Neuron (in vitro differentiated cells): ENCODE data around the gene GNB2.

ENCODE experiments used
- H2AFZ ChIP-seq: one replicate; pipeline ENCODE4 v1.6.1; 2013; ENCODE audit warnings: low read depth, mild to moderate bottlenecking, inconsistent platforms, low read length, moderate library complexity
- H3K27me3 ChIP-seq: one replicate; pipeline ENCODE4 v1.6.1; 2013; ENCODE audit warnings: low read length; ENCODE audit not compliant: insufficient read depth
- H3K36me3 ChIP-seq: one replicate; pipeline ENCODE4 v1.6.1; 2013; ENCODE audit warnings: low read length; ENCODE audit not compliant: insufficient read depth
- H3K4me1 ChIP-seq: one replicate; pipeline ENCODE4 v1.6.1; 2013; ENCODE audit warnings: low read length; ENCODE audit not compliant: insufficient read depth
- H3K4me3 ChIP-seq: 2 replicates; pipeline ENCODE4 v1.5.1; 2013; ENCODE audit warnings: mild to moderate bottlenecking, low read length, moderate library complexity
- H3K9me3 ChIP-seq: one replicate; pipeline ENCODE4 v1.6.1; 2013; ENCODE audit warnings: low read length

The GNB2 gene

GRCh38 chr7:100671353-100672327 is 1.9 kb upstream of the GNB2 start:
- H3K4me1 ChIP-seq = peaks cover 6% of the 10 kb centered on the region
- H3K27me3 ChIP-seq = no peaks in the 10 kb centered on the region
- H3K36me3 ChIP-seq = peaks cover 1% of the 10 kb centered on the region
- no peak overlapping the region for H2AFZ ChIP-seq
- H3K4me3 ChIP-seq = no peak overlapping the region
- H3K9me3 ChIP-seq = no peaks in the 10 kb centered on the region

DNA sequence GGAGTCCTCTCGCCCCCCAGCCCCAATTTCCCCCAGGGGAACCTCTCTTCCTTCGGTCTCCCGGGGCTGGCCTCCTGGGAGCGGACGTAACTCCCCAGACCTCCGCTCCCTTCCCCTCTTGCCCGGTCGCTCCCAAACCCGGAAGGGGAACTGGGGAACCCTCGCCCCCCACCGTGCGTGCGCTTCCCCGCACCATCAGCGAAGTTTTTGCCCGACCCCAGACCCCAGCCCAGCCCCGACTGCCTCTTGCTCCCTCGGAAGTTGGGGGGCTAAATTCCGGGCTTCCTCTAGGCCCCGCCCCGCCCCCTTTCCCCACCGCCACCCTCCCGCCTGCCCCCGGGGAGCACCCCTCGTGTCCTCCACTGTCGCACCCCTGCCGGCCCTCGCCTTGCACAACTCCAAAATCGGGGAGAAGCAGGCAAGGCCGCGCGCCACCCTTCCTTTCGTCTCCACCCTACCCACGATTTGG is 436 bp downstream of the GNB2 start:
- Histone ChIP-seq H3K4me3 (peak overlapping the region; percentile 97), H3K9me3 (no peaks in the 10 kb centered on the region), H3K4me1 (peaks cover 6% of the 10 kb centered on the region), H2AFZ (peak overlapping the region; percentile 18), H3K36me3 (peaks cover 25% of the 10 kb centered on the region), H3K27me3 (no peaks in the 10 kb centered on the region)

DNA sequence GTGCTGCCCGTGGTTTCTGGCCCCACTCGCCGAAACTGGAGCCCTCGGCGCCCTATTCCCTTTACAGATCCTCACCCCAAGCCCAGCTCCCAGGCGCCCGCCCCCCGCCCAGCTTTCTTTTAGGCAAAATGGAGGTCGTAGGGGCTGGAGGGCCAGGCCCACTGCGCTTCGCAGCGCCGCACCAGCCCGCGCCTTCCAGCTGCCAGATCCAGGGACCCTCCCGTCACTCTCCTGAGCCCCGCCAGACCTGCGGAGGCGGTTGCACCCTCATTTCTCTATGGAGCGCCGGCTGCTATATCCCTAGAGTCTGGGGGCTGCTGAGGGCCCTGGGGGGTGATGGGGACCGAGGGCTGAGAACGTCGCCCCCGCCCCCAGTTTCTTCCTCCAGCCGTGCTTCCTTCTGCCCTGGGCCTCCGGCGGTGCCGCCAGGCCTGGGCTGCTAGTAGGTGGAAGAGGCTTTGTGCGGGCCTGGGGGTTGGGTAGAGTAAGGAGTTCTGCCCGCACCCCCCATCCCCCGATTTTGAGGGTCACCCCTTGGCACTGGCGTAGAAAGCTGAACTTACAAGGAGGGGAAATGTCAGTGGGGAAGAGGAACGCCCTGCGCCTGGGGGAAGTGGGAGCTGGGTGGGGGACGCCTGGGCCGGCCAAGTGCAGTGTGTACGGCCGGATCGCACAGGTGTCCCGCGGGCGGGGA is 1.0 kb downstream of the GNB2 start:
- Histone ChIP-seq H3K36me3 (peaks cover 30% of the 10 kb centered on the region), H3K4me1 (peaks cover 6% of the 10 kb centered on the region), H3K9me3 (no peaks in the 10 kb centered on the region), H3K27me3 (no peaks in the 10 kb centered on the region), H3K4me3 (peak overlapping the region; percentile 97), H2AFZ (no peak overlapping the region)

GRCh38 chr7:100675105-100675451 is 1.5 kb downstream of the GNB2 start:
- Histone ChIP-seq H2AFZ (no peak overlapping the region), H3K9me3 (no peaks in the 10 kb centered on the region), H3K4me3 (peak overlapping the region; percentile 97), H3K27me3 (no peaks in the 10 kb centered on the region), H3K4me1 (peaks cover 6% of the 10 kb centered on the region), H3K36me3 (peaks cover 35% of the 10 kb centered on the region)

DNA sequence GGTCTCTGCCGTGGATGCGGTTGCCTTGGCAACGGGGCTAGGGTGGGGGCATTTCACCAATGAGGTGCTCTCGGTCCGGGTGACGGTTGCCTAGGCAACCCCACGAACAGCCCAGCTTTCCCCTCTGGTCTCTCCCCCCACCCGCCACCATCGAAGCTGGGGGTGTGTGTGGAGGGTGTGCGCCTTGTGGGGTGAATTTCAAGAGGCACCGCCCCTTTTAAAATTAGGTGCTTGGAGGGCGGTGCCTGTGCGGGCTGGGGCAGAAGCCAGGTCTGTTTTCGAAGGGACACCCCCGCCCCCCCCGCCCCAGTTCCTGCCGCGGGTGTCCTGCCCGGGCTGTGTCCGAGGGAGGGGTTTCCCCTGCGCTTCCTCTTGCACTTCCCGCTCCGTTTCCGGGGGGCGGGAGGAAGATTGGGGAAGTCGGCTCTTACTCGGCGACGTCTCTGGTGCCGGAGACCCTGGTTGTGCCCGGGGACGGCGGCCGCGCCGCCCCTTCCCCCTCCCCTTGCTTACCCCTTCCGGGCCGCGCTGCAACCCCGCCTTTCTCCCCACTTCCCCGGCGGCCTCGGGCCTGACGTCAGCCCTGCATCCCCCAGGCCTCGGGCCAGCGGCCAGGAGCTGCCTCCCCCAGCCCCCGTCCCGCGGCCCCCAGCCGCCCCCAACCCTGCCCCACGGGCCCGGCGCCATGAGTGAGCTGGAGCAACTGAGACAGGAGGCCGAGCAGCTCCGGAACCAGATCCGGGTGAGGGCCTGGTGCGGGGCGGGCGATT is 2.2 kb downstream of the GNB2 start:
- H3K27me3 ChIP-seq = no peaks in the 10 kb centered on the region
- peaks cover 6% of the 10 kb centered on the region for H3K4me1 ChIP-seq
- H3K36me3 ChIP-seq = peaks cover 41% of the 10 kb centered on the region
- no peak overlapping the region for H2AFZ ChIP-seq
- peak overlapping the region; percentile 97 for H3K4me3 ChIP-seq
- H3K9me3 ChIP-seq = no peaks in the 10 kb centered on the region

- H3K4me3 ChIP-seq = peak overlapping the region; percentile 97
- H3K27me3 ChIP-seq = no peaks in the 10 kb centered on the region
- no peaks in the 10 kb centered on the region for H3K9me3 ChIP-seq
- no peak overlapping the region for H2AFZ ChIP-seq
- peaks cover 6% of the 10 kb centered on the region for H3K4me1 ChIP-seq
- H3K36me3 ChIP-seq = peaks cover 47% of the 10 kb centered on the region
Observed at GRCh38 chr7:100676501-100677306, 3.2 kb downstream of the GNB2 start.

DNA sequence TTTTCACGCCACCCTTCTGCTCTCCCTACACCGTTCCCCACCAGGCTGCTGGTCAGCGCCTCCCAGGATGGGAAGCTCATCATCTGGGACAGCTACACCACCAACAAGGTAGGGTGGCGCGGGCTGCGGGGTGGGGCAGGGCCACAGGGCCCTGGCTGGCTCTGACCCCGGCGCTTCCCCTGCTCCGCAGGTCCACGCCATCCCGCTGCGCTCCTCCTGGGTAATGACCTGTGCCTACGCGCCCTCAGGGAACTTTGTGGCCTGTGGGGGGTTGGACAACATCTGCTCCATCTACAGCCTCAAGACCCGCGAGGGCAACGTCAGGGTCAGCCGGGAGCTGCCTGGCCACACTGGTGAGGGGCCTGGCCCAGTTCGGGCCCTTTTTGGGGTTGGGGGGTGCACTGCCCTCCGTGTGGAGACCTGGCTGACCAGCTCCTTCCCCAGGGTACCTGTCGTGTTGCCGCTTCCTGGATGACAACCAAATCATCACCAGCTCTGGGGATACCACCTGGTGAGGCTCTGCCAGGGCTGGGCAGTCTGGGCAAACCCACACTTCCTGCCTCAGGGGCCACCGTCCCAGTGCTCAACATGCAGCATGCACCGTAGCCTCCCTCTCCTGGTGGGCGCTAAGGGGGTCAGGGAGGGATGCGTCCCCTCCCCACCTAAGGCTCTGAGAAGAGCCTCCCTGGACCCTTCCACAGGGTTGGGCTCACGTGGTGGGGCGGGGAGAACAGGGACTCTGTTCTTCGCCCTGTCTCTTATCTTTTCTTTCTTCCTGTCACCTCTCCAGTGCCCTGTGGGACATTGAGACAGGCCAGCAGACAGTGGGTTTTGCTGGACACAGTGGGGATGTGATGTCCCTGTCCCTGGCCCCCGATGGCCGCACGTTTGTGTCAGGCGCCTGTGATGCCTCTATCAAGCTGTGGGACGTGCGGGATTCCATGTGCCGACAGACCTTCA is 4.0 kb downstream of the GNB2 start:
- H3K27me3 ChIP-seq = no peaks in the 10 kb centered on the region
- peaks cover 56% of the 10 kb centered on the region for H3K36me3 ChIP-seq
- H3K4me1 ChIP-seq = peaks cover 6% of the 10 kb centered on the region
- no peaks in the 10 kb centered on the region for H3K9me3 ChIP-seq
- H3K4me3 ChIP-seq = no peak overlapping the region
- no peak overlapping the region for H2AFZ ChIP-seq

DNA sequence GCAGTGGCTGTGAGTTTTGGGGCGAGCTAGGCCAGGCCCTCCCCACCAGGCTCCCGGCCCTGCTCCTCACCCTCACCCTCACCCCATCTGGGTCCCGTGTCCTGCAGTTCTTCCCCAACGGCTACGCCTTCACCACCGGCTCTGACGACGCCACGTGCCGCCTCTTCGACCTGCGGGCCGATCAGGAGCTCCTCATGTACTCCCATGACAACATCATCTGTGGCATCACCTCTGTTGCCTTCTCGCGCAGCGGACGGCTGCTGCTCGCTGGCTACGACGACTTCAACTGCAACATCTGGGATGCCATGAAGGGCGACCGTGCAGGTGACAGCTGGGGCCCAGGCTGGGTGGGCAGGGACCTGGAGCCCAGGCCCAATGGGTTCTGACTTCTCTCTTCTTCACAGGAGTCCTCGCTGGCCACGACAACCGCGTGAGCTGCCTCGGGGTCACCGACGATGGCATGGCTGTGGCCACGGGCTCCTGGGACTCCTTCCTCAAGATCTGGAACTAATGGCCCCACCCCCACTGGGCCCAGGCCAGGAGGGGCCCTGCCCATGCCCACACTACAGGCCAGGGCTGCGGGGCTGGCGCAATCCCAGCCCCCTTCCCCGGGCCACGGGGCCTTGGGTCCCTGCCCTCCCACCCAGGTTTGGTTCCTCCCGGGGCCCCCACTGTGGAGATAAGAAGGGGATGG is 4.9 kb downstream of the GNB2 start:
- H2AFZ ChIP-seq = no peak overlapping the region
- no peak overlapping the region for H3K4me3 ChIP-seq
- peaks cover 63% of the 10 kb centered on the region for H3K36me3 ChIP-seq
- H3K27me3 ChIP-seq = no peaks in the 10 kb centered on the region
- no peaks in the 10 kb centered on the region for H3K9me3 ChIP-seq
- H3K4me1 ChIP-seq = peaks cover 6% of the 10 kb centered on the region

- H2AFZ ChIP-seq = no peak overlapping the region
- H3K4me3 ChIP-seq = no peak overlapping the region
- no peaks in the 10 kb centered on the region for H3K9me3 ChIP-seq
- no peaks in the 10 kb centered on the region for H3K27me3 ChIP-seq
- peaks cover 6% of the 10 kb centered on the region for H3K4me1 ChIP-seq
- peaks cover 69% of the 10 kb centered on the region for H3K36me3 ChIP-seq
Observed at GRCh38 chr7:100679129-100679926, 5.8 kb downstream of the GNB2 start.

GRCh38 chr7:100679927-100680575 is 6.5 kb downstream of the GNB2 start:
- no peaks in the 10 kb centered on the region for H3K27me3 ChIP-seq
- H3K4me3 ChIP-seq = no peak overlapping the region
- peaks cover 6% of the 10 kb centered on the region for H3K4me1 ChIP-seq
- no peak overlapping the region for H2AFZ ChIP-seq
- H3K36me3 ChIP-seq = peaks cover 76% of the 10 kb centered on the region
- H3K9me3 ChIP-seq = no peaks in the 10 kb centered on the region
